Ascending aorta (tissue), 2 donors: ENCODE data around the gene STAMBPL1. TPM values are rescaled to one million over a fixed set of nuclear protein-coding genes. Genes with fewer than 3 reads are reported as not detected.

Source experiments
- DNase-seq, 2 donors: peaks; one replicate each; pipeline ENCODE4 v3.0.0-alpha.2; 2019; ENCODE audit warnings: low spot score in 2 of 2
- H3K27ac ChIP-seq, 2 donors: fragments of 200-600 bp; sonication (generic); one replicate each; pipeline ENCODE4 v1.5.1; 2016 to 2017; ENCODE audit warnings: mild to moderate bottlenecking in 1 of 2
- H3K27me3 ChIP-seq: fragments of 200-600 bp; sonication (generic); one replicate; pipeline ENCODE4 v1.5.1; 2017
- H3K36me3 ChIP-seq, 2 donors: fragments of 200-600 bp; sonication (generic); one replicate each; pipeline ENCODE4 v1.5.1; 2016
- H3K4me1 ChIP-seq, 2 donors: fragments of 200-600 bp; sonication (generic); one replicate each; pipeline ENCODE4 v1.5.1; 2016 to 2017; ENCODE audit warnings: mild to moderate bottlenecking in 1 of 2
- H3K4me3 ChIP-seq, 2 donors: fragments of 200-600 bp; sonication (generic); one replicate each; pipeline ENCODE4 v1.5.1; 2016 to 2017; ENCODE audit warnings: mild to moderate bottlenecking in 1 of 2
- H3K9me3 ChIP-seq, 2 donors: fragments of 200-600 bp; sonication (generic); one replicate each; pipeline ENCODE4 v1.5.1; 2016
- intact Hi-C: fragments of 100-400 bp; cut with DNase I; formaldehyde crosslinking; loops from one replicate; pipeline ENCODE4 v1.15.1; 2023
- total RNA-seq: library from RNA; depleted of rRNA; stranded (reverse); fragments of >200 nt; gene quantifications from one replicate; pipeline ENCODE4 v1.1.0, GENCODE V29; 2016
- TF ChIP-seq, protein P1 (sequence below), 3 experiments: fragments of 200-600 bp in 2 of 3; fragments of 450-650 bp in 1 of 3; sonication (generic) in 2 of 3; IDR thresholded peaks; one replicate each; pipeline ENCODE4 v1.5.1; 2016 to 2019; ENCODE audit warnings: antibody characterized with exemption in 3 of 3, mild to moderate bottlenecking in 1 of 3, moderate library complexity in 1 of 3

STAMBPL1 gene
- total RNA-seq, 1 donor from 2014 or later: 37.0 TPM

DNA sequence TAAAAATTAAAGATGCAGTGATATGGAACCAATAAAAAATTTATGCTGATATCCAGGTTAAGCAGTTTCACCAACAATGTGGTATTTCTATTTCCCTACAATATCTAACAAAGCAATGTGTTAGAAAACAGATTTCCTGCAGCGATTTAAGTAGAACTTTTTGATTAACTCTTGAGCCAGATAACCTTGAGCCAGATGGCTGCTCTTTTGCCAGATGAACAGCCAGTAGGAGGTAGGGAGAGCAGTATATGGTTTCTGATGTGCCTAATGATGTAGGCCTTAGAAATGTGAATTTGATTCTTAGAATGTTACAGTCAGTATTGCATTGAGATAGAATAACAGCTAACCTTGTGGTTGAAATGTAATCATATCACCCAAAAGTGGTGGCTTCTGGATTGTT lies 31.1 kb downstream of the STAMBPL1 start:
- intact Hi-C loops: no loop called here
- TF ChIP-seq, protein P1, sequence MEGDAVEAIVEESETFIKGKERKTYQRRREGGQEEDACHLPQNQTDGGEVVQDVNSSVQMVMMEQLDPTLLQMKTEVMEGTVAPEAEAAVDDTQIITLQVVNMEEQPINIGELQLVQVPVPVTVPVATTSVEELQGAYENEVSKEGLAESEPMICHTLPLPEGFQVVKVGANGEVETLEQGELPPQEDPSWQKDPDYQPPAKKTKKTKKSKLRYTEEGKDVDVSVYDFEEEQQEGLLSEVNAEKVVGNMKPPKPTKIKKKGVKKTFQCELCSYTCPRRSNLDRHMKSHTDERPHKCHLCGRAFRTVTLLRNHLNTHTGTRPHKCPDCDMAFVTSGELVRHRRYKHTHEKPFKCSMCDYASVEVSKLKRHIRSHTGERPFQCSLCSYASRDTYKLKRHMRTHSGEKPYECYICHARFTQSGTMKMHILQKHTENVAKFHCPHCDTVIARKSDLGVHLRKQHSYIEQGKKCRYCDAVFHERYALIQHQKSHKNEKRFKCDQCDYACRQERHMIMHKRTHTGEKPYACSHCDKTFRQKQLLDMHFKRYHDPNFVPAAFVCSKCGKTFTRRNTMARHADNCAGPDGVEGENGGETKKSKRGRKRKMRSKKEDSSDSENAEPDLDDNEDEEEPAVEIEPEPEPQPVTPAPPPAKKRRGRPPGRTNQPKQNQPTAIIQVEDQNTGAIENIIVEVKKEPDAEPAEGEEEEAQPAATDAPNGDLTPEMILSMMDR (IDR thresholded peaks at IDR 0.05): no peak
- Histone ChIP-seq H3K27ac (no peak overlapping the region), H3K27me3 (no peaks in the 10 kb centered on the region), H3K36me3 (no peaks in the 10 kb centered on the region), H3K4me1 (no peaks in the 10 kb centered on the region), H3K4me3 (no peak overlapping the region), H3K9me3 (no peaks in the 10 kb centered on the region)
- no peak for DNase-seq

DNA sequence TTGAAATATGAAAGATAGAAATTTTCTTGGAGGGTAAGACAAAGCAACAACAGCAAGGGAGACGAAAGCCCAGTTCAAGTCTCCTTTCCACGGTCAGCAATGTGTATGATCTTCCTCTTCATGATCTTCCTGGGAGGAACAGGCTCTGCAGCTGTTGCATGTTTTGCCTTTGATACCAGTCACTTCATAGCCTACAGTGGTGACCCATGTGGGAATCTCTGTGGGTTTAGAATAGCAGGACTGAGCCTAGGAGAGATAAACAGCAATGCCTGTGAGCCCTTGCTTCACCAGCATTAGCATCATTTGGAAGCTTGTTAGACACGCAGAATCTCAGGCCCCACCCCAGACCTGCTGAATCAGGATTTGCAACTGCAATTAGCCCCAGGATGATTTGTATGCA lies 31.8 kb downstream of the STAMBPL1 start:
- Histone ChIP-seq H3K9me3 (no peaks in the 10 kb centered on the region), H3K4me1 (no peaks in the 10 kb centered on the region), H3K27me3 (no peaks in the 10 kb centered on the region), H3K36me3 (no peaks in the 10 kb centered on the region), H3K27ac (no peak overlapping the region), H3K4me3 (no peak overlapping the region)
- TF ChIP-seq, protein P1 (IDR thresholded peaks at IDR 0.05): no peak
- no peak for DNase-seq
- intact Hi-C loops: no loop called here

DNA sequence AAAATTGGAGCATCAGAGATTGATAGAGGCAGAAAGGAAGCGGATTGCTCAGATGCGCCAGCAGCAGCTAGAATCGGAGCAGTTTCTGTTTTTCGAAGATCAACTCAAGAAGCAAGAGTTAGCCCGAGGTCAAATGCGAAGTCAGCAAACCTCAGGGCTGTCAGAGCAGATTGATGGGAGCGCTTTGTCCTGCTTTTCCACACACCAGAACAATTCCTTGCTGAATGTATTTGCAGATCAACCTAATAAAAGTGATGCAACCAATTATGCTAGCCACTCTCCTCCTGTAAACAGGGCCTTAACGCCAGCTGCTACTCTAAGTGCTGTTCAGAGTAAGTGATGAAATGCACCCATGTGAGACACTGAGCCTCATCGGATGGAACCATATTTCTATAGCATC lies 33.1 kb downstream of the STAMBPL1 start:
- H3K27ac ChIP-seq: no peak overlapping the region
- intact Hi-C loops: no loop called here

DNA sequence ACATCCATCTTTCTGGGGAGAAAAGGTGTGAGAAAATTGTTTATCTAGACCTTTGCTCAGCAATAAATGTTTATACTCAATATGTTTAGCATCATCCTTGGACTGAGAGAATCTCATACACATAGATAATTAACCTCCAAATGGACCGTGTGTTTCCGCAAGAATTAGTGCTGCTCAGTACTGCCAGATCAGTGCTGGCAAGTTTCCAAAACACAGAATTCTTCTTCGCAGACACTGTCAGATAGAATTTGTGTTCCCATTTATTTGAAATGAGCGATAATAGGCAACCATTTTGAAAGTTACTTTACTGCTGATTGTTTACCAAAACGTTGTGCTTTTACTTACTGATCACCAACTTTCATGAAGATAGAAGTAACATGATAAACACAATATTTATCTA lies 33.7 kb downstream of the STAMBPL1 start:
- no peaks in the 10 kb centered on the region for H3K9me3 ChIP-seq
- H3K27me3 ChIP-seq: no peaks in the 10 kb centered on the region
- no peak overlapping the region for H3K4me3 ChIP-seq
- intact Hi-C loops: no loop called here
- TF ChIP-seq, protein P1 (IDR thresholded peaks at IDR 0.05): no peak
- H3K36me3 ChIP-seq: no peaks in the 10 kb centered on the region
- no peaks in the 10 kb centered on the region for H3K4me1 ChIP-seq
- no peak overlapping the region for H3K27ac ChIP-seq
- no peak for DNase-seq

More for the DNA sequence above, 33.1 kb downstream of the STAMBPL1 start:
- Histone ChIP-seq H3K27me3 (no peaks in the 10 kb centered on the region), H3K9me3 (no peaks in the 10 kb centered on the region), H3K4me3 (no peak overlapping the region), H3K4me1 (no peaks in the 10 kb centered on the region), H3K36me3 (no peaks in the 10 kb centered on the region)
- TF ChIP-seq, protein P1 (IDR thresholded peaks at IDR 0.05): no peak
- DNase-seq: no peak

- intact Hi-C loops: no loop called here
- Histone ChIP-seq H3K9me3 (no peaks in the 10 kb centered on the region), H3K36me3 (no peaks in the 10 kb centered on the region), H3K27me3 (no peaks in the 10 kb centered on the region), H3K27ac (no peak overlapping the region), H3K4me1 (peaks cover 0 to 2% of the 10 kb centered on the region in 2 donors), H3K4me3 (no peak overlapping the region)
- no peak for DNase-seq
- TF ChIP-seq, protein P1 (IDR thresholded peaks at IDR 0.05): no peak
These were observed 35.7 kb downstream of the STAMBPL1 start for GRCh38 chr10:88915781-88916180.

DNA sequence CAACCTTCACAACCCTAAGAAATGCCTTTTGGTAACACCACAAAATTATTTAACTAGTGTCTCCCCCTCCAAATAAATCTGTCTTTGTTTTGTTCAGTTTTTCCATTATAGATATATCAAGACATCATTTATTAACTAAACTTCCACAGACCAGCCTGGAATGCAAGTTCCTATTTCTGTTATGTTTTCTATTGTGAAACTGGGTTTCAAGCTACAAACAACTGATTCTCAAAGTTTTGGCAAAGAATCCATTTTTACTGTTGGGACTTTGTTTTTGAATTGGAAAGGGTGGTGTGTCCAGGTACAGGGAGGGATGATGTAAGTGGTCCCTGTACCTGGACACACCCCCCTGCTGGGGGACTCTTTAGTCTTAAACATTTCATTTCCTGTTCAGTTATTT lies 36.2 kb downstream of the STAMBPL1 start:
- TF ChIP-seq, protein P1 (IDR thresholded peaks at IDR 0.05): no peak
- H3K27me3 ChIP-seq: no peaks in the 10 kb centered on the region
- peaks cover 0 to 4% of the 10 kb centered on the region in 2 donors for H3K4me1 ChIP-seq
- no peak overlapping the region for H3K4me3 ChIP-seq
- no peak for DNase-seq
- intact Hi-C loops: no loop called here
- no peak overlapping the region for H3K27ac ChIP-seq
- no peaks in the 10 kb centered on the region for H3K9me3 ChIP-seq
- H3K36me3 ChIP-seq: no peaks in the 10 kb centered on the region
